Stimulated activated CD8-positive, alpha-beta memory T cell treated with anti-CD3 and anti-CD28 coated beads, Interleukin-7, amount 100 ng/mL, for 24 hours (primary cell): ENCODE results near the gene TIGD1.

Source experiments
- DNase-seq: peaks from one replicate; pipeline ENCODE4 v3.0.0-alpha.2; 2020; ENCODE audit warnings: low read depth

Gene TIGD1

GRCh38 chr2:232501794-232502390 lies 48.5 kb downstream of the TIGD1 start:
- no peak for DNase-seq

GRCh38 chr2:232501331-232501771 lies 49.0 kb downstream of the TIGD1 start:
- no peak for DNase-seq

- DNase-seq, result no peak
Measured at GRCh38 chr2:232498452-232498851, 51.9 kb downstream of the TIGD1 start.
